Measurements from ENCODE around the gene TBCD. TPM values are rescaled to one million over a fixed set of nuclear protein-coding genes. Genes with fewer than 3 reads are reported as not detected.

Gene TBCD
- 10 to 100 TPM; 38.9 to 74.8 TPM for total RNA-seq

DNA sequence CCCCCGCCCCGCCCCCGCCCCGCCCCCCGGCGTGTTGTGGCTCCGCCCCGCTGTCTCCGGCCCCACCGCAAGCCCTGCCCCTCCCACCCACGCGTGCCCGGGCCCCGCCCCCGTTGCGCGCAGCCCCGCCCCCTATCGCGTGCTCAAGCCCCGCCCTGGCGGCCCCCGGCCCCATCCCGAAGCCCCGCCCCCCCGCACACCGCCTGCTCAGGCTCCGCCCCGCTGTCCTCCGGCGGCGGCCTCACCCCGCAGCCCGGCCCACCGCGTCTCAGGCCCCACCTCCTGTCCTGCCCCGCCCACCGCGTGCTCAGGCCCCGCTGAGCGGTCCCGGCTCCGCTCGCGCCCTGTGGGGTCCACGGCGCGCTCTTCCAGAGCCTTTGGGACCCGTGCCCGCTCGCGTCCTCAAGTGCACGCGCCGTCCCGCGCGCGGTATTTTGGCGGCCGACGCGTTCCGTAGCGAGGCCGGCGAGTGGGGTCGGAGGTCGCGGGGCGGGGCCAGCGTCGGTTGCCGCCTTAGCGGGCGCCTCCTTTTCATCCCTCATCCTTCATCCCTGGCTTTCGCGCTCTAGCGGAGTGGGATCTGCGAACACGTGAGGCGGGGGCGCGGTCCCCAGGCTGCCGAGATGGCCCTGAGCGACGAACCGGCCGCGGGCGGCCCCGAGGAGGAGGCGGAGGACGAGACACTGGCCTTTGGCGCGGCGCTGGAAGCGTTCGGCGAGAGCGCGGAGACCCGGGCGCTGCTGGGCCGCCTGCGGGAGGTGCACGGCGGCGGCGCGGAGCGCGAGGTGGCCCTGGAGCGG lies at the start of gene TBCD:
Gene TBCD (plus strand): TSS at position 495 of the 800 bp plus-strand sequence. CDS start 129 bp downstream, at position 624.
- ATAC-seq = peak; percentile 89
- no peaks in the 10 kb centered on the region for H3K9me3 ChIP-seq
- intact Hi-C loops (cut with DNase I) = no loop called here
- H3K27me3 ChIP-seq = no peaks in the 10 kb centered on the region
- TF ChIP-seq POLR2A (IDR thresholded peaks at IDR 0.05) (peak in 2 of 3 donors; percentile 34 to 37), CTCF (IDR thresholded peaks at IDR 0.05) (peak in 1 of 7 experiments; percentile 1)
- peak; percentile 87 to 90 (median 88) for DNase-seq
- H3K27ac ChIP-seq = peak within 1 kb of the TSS in 3 of 4 donors; percentile 75 to 90 (median 88)
- peak within 1 kb of the TSS; percentile 51 to 91 for H3K4me3 ChIP-seq
- H3K4me1 ChIP-seq = peaks cover 13% of the 10 kb centered on the region
- no peaks in the 10 kb centered on the region for H3K36me3 ChIP-seq (replicated peaks in 1 of 2; ENCODE audit: insufficient read depth in 1 of 2, low read depth in 2 of 2)
- 1% methylated on average over 88 of the region's 114 CpGs; no CpG with 5 or more reads in 1 of the 2 donors for WGBS, 2 donors

- H3K27me3 ChIP-seq = no peaks in the 10 kb centered on the region
- WGBS, 2 donors = 43 to 48% methylated on average over 13 to 20 of the region's 20 CpGs
- ATAC-seq (no peak), DNase-seq (no peak)
- H3K4me3 ChIP-seq = no peak overlapping the region
- no peaks in the 10 kb centered on the region for H3K9me3 ChIP-seq
- peaks cover 13% of the 10 kb centered on the region for H3K4me1 ChIP-seq
- no peak overlapping the region for H3K27ac ChIP-seq
- no peaks in the 10 kb centered on the region for H3K36me3 ChIP-seq (replicated peaks in 1 of 2; ENCODE audit: insufficient read depth in 1 of 2, low read depth in 2 of 2)
- intact Hi-C loops (cut with DNase I) = loop anchor here (5.0 kb wide), 1 partner anchor 50 kb away; no protein-coding TSS in a partner anchor
- TF ChIP-seq POLR2A (IDR thresholded peaks at IDR 0.05) (no peak), CTCF (IDR thresholded peaks at IDR 0.05) (no peak)
These were observed 49.5 kb upstream of the TBCD start for GRCh38 chr17:82702231-82702927.

- Histone ChIP-seq H3K4me3 (no peak overlapping the region), H3K4me1 (peaks cover 8% of the 10 kb centered on the region), H3K9me3 (no peaks in the 10 kb centered on the region), H3K36me3 (replicated peaks in 1 of 2; ENCODE audit: insufficient read depth in 1 of 2, low read depth in 2 of 2) (no peaks in the 10 kb centered on the region), H3K27ac (no peak overlapping the region), H3K27me3 (no peaks in the 10 kb centered on the region)
- no peak for ATAC-seq
- TF ChIP-seq CTCF (IDR thresholded peaks at IDR 0.05) (no peak), POLR2A (IDR thresholded peaks at IDR 0.05) (no peak)
- DNase-seq = no peak
- intact Hi-C loops (cut with DNase I) = loop anchor here (5.0 kb wide), 1 partner anchor 51 kb away; no protein-coding TSS in a partner anchor
- WGBS, 2 donors = 77 to 87% methylated on average over 6 to 18 of the region's 26 CpGs
These were observed 48.7 kb upstream of the TBCD start for GRCh38 chr17:82703036-82703745.

DNA sequence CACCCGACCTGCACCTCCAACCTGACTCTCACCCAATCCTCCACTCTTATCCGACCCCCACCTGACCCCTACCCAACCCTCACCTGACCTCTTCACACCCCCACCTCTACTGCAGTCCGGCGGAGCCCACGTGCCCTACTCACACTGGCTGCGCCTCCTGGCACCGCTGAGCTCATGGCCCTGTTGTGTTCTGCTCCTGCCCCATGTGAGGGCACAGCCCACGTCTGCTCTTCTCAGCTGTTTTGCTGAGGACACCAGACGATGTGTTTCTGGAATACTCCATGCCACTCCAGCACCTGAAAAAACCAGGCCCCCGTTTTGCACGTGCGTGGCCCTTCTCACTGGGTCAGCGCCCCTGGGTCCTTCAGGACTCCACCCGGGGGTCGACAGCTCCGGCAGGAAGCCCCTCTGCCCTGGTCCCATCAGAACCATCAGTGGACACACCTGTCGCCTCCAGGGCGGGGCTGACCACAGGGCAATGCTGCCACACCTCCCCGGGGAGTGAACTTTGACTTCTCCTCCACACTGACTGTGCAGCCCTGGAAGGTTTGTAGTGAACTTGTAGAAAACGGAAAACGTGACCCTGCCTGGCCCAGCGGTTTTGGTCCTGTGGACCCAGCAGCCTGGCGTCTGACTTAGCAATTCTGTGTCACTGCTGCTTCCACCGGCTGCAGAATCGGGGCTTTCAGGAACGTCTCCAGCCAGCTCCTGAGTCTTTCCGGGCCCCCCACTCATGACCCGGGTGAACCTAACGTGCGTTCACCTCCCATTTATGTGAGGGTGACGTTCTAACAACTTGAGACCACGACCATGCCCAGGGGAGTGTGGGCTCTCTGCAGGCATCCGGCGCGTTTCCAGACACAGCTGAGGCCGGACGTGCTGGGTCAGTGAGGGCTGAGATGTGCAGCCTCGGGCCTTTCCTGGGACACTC lies 47.7 kb upstream of the TBCD start:
- WGBS, 2 donors = 73 to 79% methylated on average over 27 to 37 of the region's 38 CpGs
- Histone ChIP-seq H3K4me3 (no peak overlapping the region), H3K27me3 (no peaks in the 10 kb centered on the region), H3K27ac (no peak overlapping the region), H3K36me3 (replicated peaks in 1 of 2; ENCODE audit: insufficient read depth in 1 of 2, low read depth in 2 of 2) (no peaks in the 10 kb centered on the region), H3K9me3 (no peaks in the 10 kb centered on the region), H3K4me1 (peaks cover 5% of the 10 kb centered on the region)
- TF ChIP-seq CTCF (IDR thresholded peaks at IDR 0.05) (no peak), POLR2A (IDR thresholded peaks at IDR 0.05) (no peak)
- intact Hi-C loops (cut with DNase I) = loop anchor here (5.0 kb wide), 1 partner anchor 52 kb away; no protein-coding TSS in a partner anchor
- ATAC-seq (no peak), DNase-seq (no peak)
